H1 (cell line): ENCODE data around the gene RIIAD1. TPM values are rescaled to one million over a fixed set of nuclear protein-coding genes. Genes with fewer than 3 reads are reported as not detected.

ENCODE experiments used
- CTCF ChIA-PET: fragments of 300-600 bp; sonication (Branson Sonifier 250); formaldehyde crosslinking; loops from one replicate; lab custom pipeline; 2021; ENCODE audit not compliant: partially characterized antibody; lab: Charles Lee
- POLR2A ChIA-PET: fragments of 300-600 bp; sonication (Branson Sonifier 250); formaldehyde crosslinking; loops from one replicate; lab custom pipeline; 2021; ENCODE audit warnings: inconsistent platforms; ENCODE audit not compliant: partially characterized antibody; lab: Charles Lee
- DNase-seq, 2 experiments: peaks; one replicate each; pipeline versions ENCODE4 v3.0.0 to v3.0.0-alpha.2; 2010 to 2022; ENCODE audit warnings: low spot score in 2 of 2, low read depth in 1 of 2, mixed read lengths in 1 of 2
- FAIRE-seq: peaks from 2 replicates; lab custom pipeline; 2011; peaks lifted over from hg19 to GRCh38; lab: Jason Lieb, UNC
- H2AFZ ChIP-seq: 2 replicates; pipeline ENCODE4 v1.8.1; 2012; ENCODE audit warnings: low read length, inconsistent platforms
- H2AK5ac ChIP-seq: 2 replicates; pipeline ENCODE4 v1.6.1; 2013; ENCODE audit warnings: low read depth, low read length
- H2BK120ac ChIP-seq: replicated peaks from 2 replicates; pipeline ENCODE3; 2013; ENCODE audit warnings: low read depth, low read length, inconsistent platforms
- H2BK12ac ChIP-seq: 2 replicates; pipeline ENCODE4 v1.6.1; 2013; ENCODE audit warnings: low read depth, low read length
- H2BK15ac ChIP-seq: 2 replicates; pipeline ENCODE4 v1.6.1; 2013; ENCODE audit warnings: low read length
- H2BK20ac ChIP-seq: 2 replicates; pipeline ENCODE4 v1.6.1; 2013; ENCODE audit warnings: low read length
- H2BK5ac ChIP-seq: 2 replicates; pipeline ENCODE4 v1.6.1; 2013; ENCODE audit warnings: low read depth, low read length
- H3K14ac ChIP-seq: 2 replicates; pipeline ENCODE4 v1.6.1; 2013; ENCODE audit warnings: inconsistent platforms; ENCODE audit not compliant: insufficient read length
- H3K18ac ChIP-seq: 2 replicates; pipeline ENCODE4 v1.6.1; 2013; ENCODE audit warnings: low read length; ENCODE audit errors: extremely low read depth
- H3K23ac ChIP-seq: 2 replicates; pipeline ENCODE4 v1.6.1; 2013; ENCODE audit warnings: inconsistent platforms; ENCODE audit not compliant: insufficient read length
- H3K23me2 ChIP-seq: 2 replicates; pipeline ENCODE4 v1.6.1; 2013; ENCODE audit warnings: low read depth, low read length
- H3K27ac ChIP-seq: 2 replicates; pipeline ENCODE4 v1.6.1; 2011; ENCODE audit warnings: low read depth, low read length, inconsistent platforms
- H3K27me3 ChIP-seq, 4 experiments: replicated peaks in 1 of 4; 1 replicate in 1 of 4; 2 replicates in 3 of 4; pipeline versions ENCODE4 v1.6.1 to v1.8.1; 2011 to 2013; ENCODE audit warnings: low read length in 3 of 4, mild to moderate bottlenecking in 3 of 4, inconsistent platforms in 2 of 4, mixed read lengths in 2 of 4, moderate library complexity in 1 of 4; ENCODE audit not compliant: control insufficient read depth in 3 of 4, insufficient read depth in 3 of 4; ENCODE audit errors: extremely low read depth in 1 of 4
- H3K36me3 ChIP-seq, 4 experiments: 2 replicates each; pipeline versions ENCODE4 v1.6.1 to v1.8.1; 2011 to 2013; ENCODE audit warnings: mild to moderate bottlenecking in 4 of 4, low read length in 3 of 4, moderate library complexity in 2 of 4, control low read depth in 1 of 4, inconsistent platforms in 1 of 4; ENCODE audit not compliant: insufficient read depth in 4 of 4, control insufficient read depth in 2 of 4
- H3K4ac ChIP-seq: replicated peaks from 2 replicates; pipeline ENCODE3; 2013; ENCODE audit warnings: low read length, low read depth, mixed read lengths, inconsistent platforms; ENCODE audit not compliant: insufficient read length
- H3K4me1 ChIP-seq, 4 experiments: replicated peaks in 1 of 4; 1 replicate in 1 of 4; 2 replicates in 3 of 4; pipeline versions ENCODE4 v1.6.1 to v1.8.1; 2011 to 2013; ENCODE audit warnings: low read length in 3 of 4, inconsistent platforms in 2 of 4, mixed read lengths in 1 of 4; ENCODE audit not compliant: insufficient read depth in 4 of 4, control insufficient read depth in 3 of 4
- H3K4me2 ChIP-seq, 2 experiments: 2 replicates each; pipeline versions ENCODE4 v1.6.1 to v1.8.1; 2011 to 2013; ENCODE audit warnings: low read depth in 2 of 2, low read length in 2 of 2, control low read depth in 1 of 2, inconsistent platforms in 1 of 2, mild to moderate bottlenecking in 1 of 2; ENCODE audit not compliant: insufficient read depth in 1 of 2
- H3K4me3 ChIP-seq, 4 experiments: fragments of 200-600, 300-600 bp in 1 of 4; sonication (generic), shearing (Covaris generic), sonication (Bioruptor Twin) in 1 of 4; 2 replicates each; pipeline versions ENCODE4 v1.5.1 to v1.8.1; 2011 to 2016; ENCODE audit warnings: low read length in 4 of 4, low read depth in 3 of 4, control low read depth in 2 of 4, inconsistent platforms in 2 of 4, mild to moderate bottlenecking in 2 of 4, mixed read lengths in 1 of 4, moderate library complexity in 1 of 4; ENCODE audit not compliant: insufficient read depth in 2 of 4; ENCODE audit errors: extremely low read depth in 1 of 4
- H3K56ac ChIP-seq: replicated peaks from 2 replicates; pipeline ENCODE3; 2013; ENCODE audit warnings: low read depth, mild to moderate bottlenecking, mixed read lengths, low read length, inconsistent platforms; ENCODE audit not compliant: insufficient read length
- H3K79me1 ChIP-seq: 2 replicates; pipeline ENCODE4 v1.6.1; 2013; ENCODE audit warnings: low read depth, low read length, control low read depth
- H3K79me2 ChIP-seq, 2 experiments: 2 replicates each; pipeline versions ENCODE4 v1.6.1 to v1.8.1; 2012 to 2013; ENCODE audit warnings: low read length in 2 of 2, mild to moderate bottlenecking in 2 of 2, inconsistent platforms in 1 of 2; ENCODE audit not compliant: insufficient read depth in 2 of 2, control insufficient read depth in 1 of 2
- H3K9ac ChIP-seq, 4 experiments: replicated peaks in 1 of 4; 1 replicate in 1 of 4; 2 replicates in 3 of 4; pipeline versions ENCODE4 v1.6.1 to v1.8.1; 2011 to 2013; ENCODE audit warnings: low read depth in 3 of 4, low read length in 3 of 4, control low read depth in 2 of 4, mild to moderate bottlenecking in 2 of 4, moderate library complexity in 2 of 4, inconsistent platforms in 1 of 4; ENCODE audit errors: extremely low read depth in 1 of 4
- H3K9me3 ChIP-seq, 2 experiments: 2 replicates each; pipeline versions ENCODE4 v1.6.1 to v1.8.1; 2012 to 2013; ENCODE audit warnings: mild to moderate bottlenecking in 2 of 2, moderate library complexity in 2 of 2, control low read depth in 1 of 2, inconsistent platforms in 1 of 2, low read depth in 1 of 2, low read length in 1 of 2, mixed read lengths in 1 of 2; ENCODE audit not compliant: insufficient read depth in 2 of 2
- H4K20me1 ChIP-seq, 2 experiments: replicated peaks in 1 of 2; 2 replicates each; pipeline versions ENCODE3 to v1.8.1; 2011 to 2013; ENCODE audit warnings: inconsistent platforms in 2 of 2, low read length in 2 of 2, mild to moderate bottlenecking in 1 of 2; ENCODE audit not compliant: insufficient read depth in 2 of 2, control insufficient read depth in 1 of 2
- H4K5ac ChIP-seq: 2 replicates; pipeline ENCODE4 v1.6.1; 2013; ENCODE audit warnings: low read length, low read depth, mixed read lengths, inconsistent platforms; ENCODE audit not compliant: insufficient read length
- H4K8ac ChIP-seq: 2 replicates; pipeline ENCODE4 v1.8.0; 2013; ENCODE audit warnings: mild to moderate bottlenecking, moderate library complexity, low read length, inconsistent platforms; ENCODE audit not compliant: insufficient read depth; ENCODE audit errors: extremely low read depth
- H4K91ac ChIP-seq: replicated peaks from 2 replicates; pipeline ENCODE3; 2013; ENCODE audit warnings: low read length, mixed read lengths, inconsistent platforms; ENCODE audit not compliant: insufficient read length
- CBX5 ChIP-seq: fragments of 300-800, 300-1000 bp; sonication (generic); IDR thresholded peaks from 2 replicates; pipeline ENCODE4 v1.7.1; 2016; ENCODE audit warnings: antibody characterized with exemption, low read length, low read depth
- EGR1 ChIP-seq: IDR thresholded peaks from 2 replicates; pipeline ENCODE4 v1.6.1; 2011; ENCODE audit warnings: low read depth, low read length, borderline replicate concordance
- SIN3A ChIP-seq, 2 experiments: IDR thresholded peaks in 1 of 2; conservative IDR thresholded peaks in 1 of 2; 2 replicates each; pipeline ENCODE4 v1.6.1; 2011 to 2012; ENCODE audit warnings: low read length in 2 of 2, improper control_type of control experiment in 1 of 2, low read depth in 1 of 2, mild to moderate bottlenecking in 1 of 2
- WGBS, 2 experiments: shearing (Covaris generic) in 1 of 2; methylation state at CpG; one replicate each; pipeline versions ENCODE4 v1.1.6 to v1.1.7; 2013 to 2015; ENCODE audit warnings: low lambda C conversion rate in 2 of 2, mixed read lengths in 2 of 2, inconsistent platforms in 1 of 2, low coverage in 1 of 2, missing lambda C conversion rate in 1 of 2; ENCODE audit not compliant: insufficient replicate concordance in 2 of 2, insufficient coverage in 1 of 2, insufficient read length in 1 of 2; ENCODE audit errors: extremely low coverage in 1 of 2, missing lambda C conversion rate in 1 of 2; 5-methylcytosine and 5-hydroxymethylcytosine counted together
- polyA plus RNA-seq, 7 experiments: library from polyadenylated mRNA; depleted of rRNA in 3 of 7; stranded (reverse) in 5 of 7; unstranded in 2 of 7; fragments of >200 nt in 5 of 7; fragments of 200-250 nt in 2 of 7; gene quantifications; 1 replicate in 5 of 7; 2 replicates in 1 of 7; 4 replicates in 1 of 7; pipeline versions ENCODE4 v1.2.1 to v1.2.3, GENCODE V29; 2011 to 2013; ENCODE audit warnings: missing spikeins in 2 of 7, mixed read lengths in 2 of 7
- total RNA-seq: library from RNA; stranded (reverse); fragmentation: NEBNext Ultra II Directional; extraction: Animal tissue kit (Norgen Biotek cat#: 25700); gene quantifications from 2 replicates; pipeline ENCODE4 v1.2.1, GENCODE V29; 2021

Gene RIIAD1
- total and polyA plus RNA-seq, 2 of the 8 experiments (the other 6 are each of a cell fraction or from before 2014, with no cell fraction given) = not detected

- Histone ChIP-seq H3K4ac (no peak overlapping the region), H3K23ac (no peak overlapping the region), H3K18ac (no peak overlapping the region), H3K27ac (no peak overlapping the region), H4K20me1 (no peaks in the 10 kb centered on the region), H3K79me1 (no peaks in the 10 kb centered on the region; the same call in 1 of the 2 replicates), H3K56ac (no peak overlapping the region), H2AFZ (no peak overlapping the region), H3K4me3 (no peak overlapping the region), H3K9me3 (no peaks in the 10 kb centered on the region), H3K36me3 (no peaks in the 10 kb centered on the region), H2BK15ac (no peak overlapping the region), H2BK20ac (no peak overlapping the region), H2AK5ac (no peak overlapping the region), H2BK5ac (no peak overlapping the region), H3K9ac (no peak overlapping the region), H4K8ac (no peak overlapping the region)
- FAIRE-seq (no peak), DNase-seq (no peak)
- WGBS, 2 experiments = 85% methylated on average over 9 of the region's 10 CpGs; no CpG with 5 or more reads in 1 of the 2 experiments
- peak; percentile 40 to 83; a peak in 2 of 4 replicates for TF ChIP-seq SIN3A (conservative IDR thresholded peaks at IDR 0.05 in 1 of 2, IDR thresholded peaks at IDR 0.05 in 1 of 2; ENCODE audit: low read depth in 1 of 2, low read length in 2 of 2)
- TF ChIP-seq CBX5 = no peak
- 0 out of 2 replicates have a peak, but pooled peaks have one; percentile 31 for TF ChIP-seq EGR1
- TF ChIP-seq, all 59 proteins: peak for 2
- H4K5ac ChIP-seq = no peak overlapping the region
- H3K79me2 ChIP-seq = no peaks in the 10 kb centered on the region
- peaks cover 8% of the 10 kb centered on the region; the same call in 1 of the 2 replicates for H3K23me2 ChIP-seq
- ChIA-PET POLR2A (interaction anchor here (0.5 to 3.5 kb wide), 6 partner anchors 13 to 175 kb away, joined by 3 to 15 read pairs (median 4); partner anchors contain the start of gene TUFT1), CTCF (interaction anchor here (0.5 to 4.8 kb wide), 25 partner anchors 9 to 1251 kb away, joined by 3 to 41 read pairs (median 4); no protein-coding TSS in a partner anchor)
- H3K27me3 ChIP-seq = peaks cover 0 to 17% (median 10%) of the 10 kb centered on the region in 4 experiments; a peak in 5 of 7 replicates
- H2BK12ac ChIP-seq = peak overlapping the region; percentile 50; the same call in 1 of the 2 replicates
- H2BK120ac ChIP-seq = no peak overlapping the region
- H3K4me1 ChIP-seq = peaks cover 0 to 6% (median 3%) of the 10 kb centered on the region in 4 experiments; a peak in 5 of 7 replicates
- no peak overlapping the region for H3K14ac ChIP-seq
- H3K4me2 ChIP-seq = no peak overlapping the region; a peak in 1 of 4 replicates
- no peak overlapping the region for H4K91ac ChIP-seq
These were observed 6.2 kb upstream of the RIIAD1 start for GRCh38 chr1:151714820-151715725.
